HepG2 (cell line): ENCODE data around the gene GNA15. TPM values are rescaled to one million over a fixed set of nuclear protein-coding genes. Genes with fewer than 3 reads are reported as not detected.
A peak's percentile ranks its signal among the peaks of the same experiment; 100 is the strongest.

Source experiments
- AGO1 ChIP-seq: fragments of 200-400 bp; formaldehyde crosslinking; IDR thresholded peaks from 2 replicates; pipeline ENCODE4 v1.6.1; 2017; ENCODE audit warnings: mild to moderate bottlenecking, low read depth, low read length, moderate library complexity; ENCODE audit not compliant: poor library complexity, severe bottlenecking
- ARNT ChIP-seq: fragments of 450-650 bp; IDR thresholded peaks from 2 replicates; pipeline ENCODE4 v1.6.1; 2017
- BORCS8-MEF2B ChIP-seq: sonication (generic); formaldehyde crosslinking; IDR thresholded peaks from 2 replicates; pipeline ENCODE4 v1.8.0; 2022; ENCODE audit warnings: mild to moderate bottlenecking, missing genetic modification reagents
- E2F5 ChIP-seq: sonication (generic); formaldehyde crosslinking; conservative IDR thresholded peaks from 2 replicates; pipeline ENCODE4 v1.4.0; 2020; ENCODE audit warnings: missing genetic modification reagents
- EZH2 ChIP-seq: conservative IDR thresholded peaks from 2 replicates; pipeline ENCODE4 v1.6.1; 2012; ENCODE audit warnings: mild to moderate bottlenecking, low read depth, low read length, moderate library complexity
- GABPA ChIP-seq, 2 experiments: IDR thresholded peaks; 2 replicates each; pipeline ENCODE4 v1.6.1; 2011 to 2016; ENCODE audit warnings: low read depth in 2 of 2, low read length in 1 of 2, missing biosample characterization in 1 of 2, missing genetic modification characterization in 1 of 2
- HES4 ChIP-seq: sonication (generic); formaldehyde crosslinking; IDR thresholded peaks from 2 replicates; pipeline ENCODE4 v1.9.0; 2021; ENCODE audit warnings: mild to moderate bottlenecking, missing genetic modification reagents, borderline replicate concordance
- MATR3 ChIP-seq: sonication (generic); formaldehyde crosslinking; IDR thresholded peaks from 2 replicates; pipeline ENCODE4 v1.4.0; 2020; ENCODE audit warnings: missing genetic modification reagents
- MTERF4 ChIP-seq: sonication (generic); formaldehyde crosslinking; IDR thresholded peaks from 2 replicates; pipeline ENCODE4 v1.8.0; 2023; ENCODE audit warnings: mild to moderate bottlenecking, missing genetic modification reagents
- ZBTB1 ChIP-seq: sonication (generic); formaldehyde crosslinking; IDR thresholded peaks from 2 replicates; pipeline ENCODE4 v1.4.0; 2020; ENCODE audit warnings: missing genetic modification reagents, borderline replicate concordance
- ZBTB43 ChIP-seq: sonication (generic); formaldehyde crosslinking; conservative IDR thresholded peaks from 2 replicates; pipeline ENCODE4 v1.4.0; 2020; ENCODE audit warnings: missing genetic modification reagents
- ZFP62 ChIP-seq: sonication (generic); formaldehyde crosslinking; IDR thresholded peaks from 2 replicates; pipeline ENCODE4 v1.4.0; 2020; ENCODE audit warnings: missing genetic modification reagents
- ZNF30 ChIP-seq: sonication (generic); formaldehyde crosslinking; IDR thresholded peaks from 2 replicates; pipeline ENCODE4 v1.5.0; 2020; ENCODE audit warnings: mild to moderate bottlenecking, missing genetic modification reagents
- ZNF335 ChIP-seq: sonication (generic); formaldehyde crosslinking; IDR thresholded peaks from 2 replicates; pipeline ENCODE4 v1.4.0; 2020; ENCODE audit warnings: missing genetic modification reagents
- ZNF431 ChIP-seq: sonication (generic); formaldehyde crosslinking; IDR thresholded peaks from 2 replicates; pipeline ENCODE4 v1.9.0; 2022; ENCODE audit warnings: missing genetic modification reagents, low read depth, mild to moderate bottlenecking, borderline replicate concordance
- polyA plus RNA-seq, 8 experiments: library from polyadenylated mRNA; depleted of rRNA in 3 of 8; stranded (reverse) in 7 of 8; unstranded in 1 of 8; fragments of >200 nt; fragmentation: Illumina TruSeq in 4 of 8; extraction: Trizol in 4 of 8; gene quantifications; 2 replicates each; pipeline versions ENCODE4 v1.2.1 to v1.2.3, GENCODE V29; 2011 to 2016; ENCODE audit warnings: low read depth in 4 of 8, missing spikeins in 1 of 8, mixed read lengths in 1 of 8; ENCODE audit not compliant: insufficient read depth in 1 of 8
- total RNA-seq, 5 experiments: library from RNA; depleted of rRNA; stranded (reverse); fragments of >200 nt; fragmentation: Illumina TruSeq; extraction: Trizol; gene quantifications; 2 replicates each; pipeline ENCODE4 v1.2.3, GENCODE V29; 2016; ENCODE audit warnings: low read depth in 1 of 5
- TF ChIP-seq, protein P1 (sequence below): sonication (generic); formaldehyde crosslinking; IDR thresholded peaks from 2 replicates; pipeline ENCODE4 v1.4.0; 2020; ENCODE audit warnings: low read depth, missing genetic modification reagents
- TF ChIP-seq, protein P2 (sequence below): sonication (generic); formaldehyde crosslinking; IDR thresholded peaks from 2 replicates; pipeline ENCODE4 v1.4.0; 2020; ENCODE audit warnings: missing genetic modification reagents, mild to moderate bottlenecking, borderline replicate concordance
- TF ChIP-seq, protein P3 (sequence below): sonication (generic); formaldehyde crosslinking; IDR thresholded peaks from 2 replicates; pipeline ENCODE4 v1.4.0; 2020; ENCODE audit warnings: mild to moderate bottlenecking, missing genetic modification reagents

The GNA15 gene
- total and polyA plus RNA-seq, 2 of the 13 experiments (the other 11 are each of a cell fraction or from before 2014, with no cell fraction given): not detected

DNA sequence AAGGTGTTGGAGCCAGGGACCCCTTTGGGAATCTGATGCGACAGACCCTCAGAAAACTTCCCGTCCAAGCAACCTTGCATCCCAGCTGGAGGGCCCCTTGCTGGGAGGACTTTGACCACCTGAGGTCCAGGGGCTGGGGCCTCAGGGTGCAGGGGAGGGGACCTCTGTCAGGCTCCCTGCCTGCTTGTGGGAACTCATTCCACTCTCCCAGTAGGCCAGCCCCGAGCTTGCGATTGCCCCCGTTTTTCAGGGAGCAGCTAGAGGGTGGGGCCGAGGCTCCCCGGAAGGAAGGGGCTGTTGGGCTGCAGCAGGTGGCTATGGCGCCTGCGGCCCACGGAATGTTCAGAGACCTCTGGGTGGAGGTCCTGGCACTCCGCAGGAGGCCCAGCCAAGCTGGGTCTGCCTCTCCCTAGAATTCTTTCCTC is 38.9 kb upstream of the GNA15 start (continued):
- TF ChIP-seq, protein P1, sequence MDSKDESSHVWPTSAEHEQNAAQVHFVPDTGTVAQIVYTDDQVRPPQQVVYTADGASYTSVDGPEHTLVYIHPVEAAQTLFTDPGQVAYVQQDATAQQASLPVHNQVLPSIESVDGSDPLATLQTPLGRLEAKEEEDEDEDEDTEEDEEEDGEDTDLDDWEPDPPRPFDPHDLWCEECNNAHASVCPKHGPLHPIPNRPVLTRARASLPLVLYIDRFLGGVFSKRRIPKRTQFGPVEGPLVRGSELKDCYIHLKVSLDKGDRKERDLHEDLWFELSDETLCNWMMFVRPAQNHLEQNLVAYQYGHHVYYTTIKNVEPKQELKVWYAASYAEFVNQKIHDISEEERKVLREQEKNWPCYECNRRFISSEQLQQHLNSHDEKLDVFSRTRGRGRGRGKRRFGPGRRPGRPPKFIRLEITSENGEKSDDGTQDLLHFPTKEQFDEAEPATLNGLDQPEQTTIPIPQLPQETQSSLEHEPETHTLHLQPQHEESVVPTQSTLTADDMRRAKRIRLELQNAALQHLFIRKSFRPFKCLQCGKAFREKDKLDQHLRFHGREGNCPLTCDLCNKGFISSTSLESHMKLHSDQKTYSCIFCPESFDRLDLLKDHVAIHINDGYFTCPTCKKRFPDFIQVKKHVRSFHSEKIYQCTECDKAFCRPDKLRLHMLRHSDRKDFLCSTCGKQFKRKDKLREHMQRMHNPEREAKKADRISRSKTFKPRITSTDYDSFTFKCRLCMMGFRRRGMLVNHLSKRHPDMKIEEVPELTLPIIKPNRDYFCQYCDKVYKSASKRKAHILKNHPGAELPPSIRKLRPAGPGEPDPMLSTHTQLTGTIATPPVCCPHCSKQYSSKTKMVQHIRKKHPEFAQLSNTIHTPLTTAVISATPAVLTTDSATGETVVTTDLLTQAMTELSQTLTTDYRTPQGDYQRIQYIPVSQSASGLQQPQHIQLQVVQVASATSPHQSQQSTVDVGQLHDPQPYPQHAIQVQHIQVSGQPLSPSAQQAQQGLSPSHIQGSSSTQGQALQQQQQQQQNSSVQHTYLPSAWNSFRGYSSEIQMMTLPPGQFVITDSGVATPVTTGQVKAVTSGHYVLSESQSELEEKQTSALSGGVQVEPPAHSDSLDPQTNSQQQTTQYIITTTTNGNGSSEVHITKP: no peak
- no peak for TF ChIP-seq GABPA (IDR thresholded peaks at IDR 0.05; ENCODE audit: low read depth, low read length)
- peak; percentile 35; the same call in 1 of the 2 replicates for TF ChIP-seq GABPA (CRISPR knock-in tag; IDR thresholded peaks at IDR 0.05; ENCODE audit: low read depth)
- TF ChIP-seq ZNF431: no peak
- no peak for TF ChIP-seq ZBTB1
- TF ChIP-seq EZH2: no peak
- TF ChIP-seq ARNT: no peak
- no peak for TF ChIP-seq ZFP62
- TF ChIP-seq, protein P2, sequence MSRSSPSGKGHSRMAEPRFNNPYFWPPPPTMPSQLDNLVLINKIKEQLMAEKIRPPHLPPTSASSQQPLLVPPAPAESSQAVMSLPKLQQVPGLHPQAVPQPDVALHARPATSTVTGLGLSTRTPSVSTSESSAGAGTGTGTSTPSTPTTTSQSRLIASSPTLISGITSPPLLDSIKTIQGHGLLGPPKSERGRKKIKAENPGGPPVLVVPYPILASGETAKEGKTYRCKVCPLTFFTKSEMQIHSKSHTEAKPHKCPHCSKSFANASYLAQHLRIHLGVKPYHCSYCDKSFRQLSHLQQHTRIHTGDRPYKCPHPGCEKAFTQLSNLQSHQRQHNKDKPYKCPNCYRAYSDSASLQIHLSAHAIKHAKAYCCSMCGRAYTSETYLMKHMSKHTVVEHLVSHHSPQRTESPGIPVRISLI: no peak
- TF ChIP-seq MTERF4: no peak
- no peak for TF ChIP-seq E2F5 (CRISPR knock-in tag)
- TF ChIP-seq HES4 (CRISPR knock-in tag): no peak
- no peak for TF ChIP-seq ZNF30
- TF ChIP-seq AGO1: no peak
- no peak for TF ChIP-seq MATR3 (CRISPR knock-in tag)
- TF ChIP-seq ZNF335 (CRISPR knock-in tag): 0 out of 2 replicates have a peak, but pooled peaks have one; percentile 7
- TF ChIP-seq, protein P3, sequence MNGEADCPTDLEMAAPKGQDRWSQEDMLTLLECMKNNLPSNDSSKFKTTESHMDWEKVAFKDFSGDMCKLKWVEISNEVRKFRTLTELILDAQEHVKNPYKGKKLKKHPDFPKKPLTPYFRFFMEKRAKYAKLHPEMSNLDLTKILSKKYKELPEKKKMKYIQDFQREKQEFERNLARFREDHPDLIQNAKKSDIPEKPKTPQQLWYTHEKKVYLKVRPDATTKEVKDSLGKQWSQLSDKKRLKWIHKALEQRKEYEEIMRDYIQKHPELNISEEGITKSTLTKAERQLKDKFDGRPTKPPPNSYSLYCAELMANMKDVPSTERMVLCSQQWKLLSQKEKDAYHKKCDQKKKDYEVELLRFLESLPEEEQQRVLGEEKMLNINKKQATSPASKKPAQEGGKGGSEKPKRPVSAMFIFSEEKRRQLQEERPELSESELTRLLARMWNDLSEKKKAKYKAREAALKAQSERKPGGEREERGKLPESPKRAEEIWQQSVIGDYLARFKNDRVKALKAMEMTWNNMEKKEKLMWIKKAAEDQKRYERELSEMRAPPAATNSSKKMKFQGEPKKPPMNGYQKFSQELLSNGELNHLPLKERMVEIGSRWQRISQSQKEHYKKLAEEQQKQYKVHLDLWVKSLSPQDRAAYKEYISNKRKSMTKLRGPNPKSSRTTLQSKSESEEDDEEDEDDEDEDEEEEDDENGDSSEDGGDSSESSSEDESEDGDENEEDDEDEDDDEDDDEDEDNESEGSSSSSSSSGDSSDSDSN (CRISPR knock-in tag): 0 out of 2 replicates have a peak, but pooled peaks have one; percentile 55
- TF ChIP-seq ZBTB43 (CRISPR knock-in tag): no peak
- 0 out of 2 replicates have a peak, but pooled peaks have one; percentile 51 for TF ChIP-seq BORCS8-MEF2B (CRISPR knock-in tag)
